MM.1S (cell line): ENCODE data around the gene GSG1L.

Experiments used
- CTCF ChIP-seq: fragments of 300-600 bp; sonication (generic); IDR thresholded peaks from 2 replicates; pipeline ENCODE4 v1.5.1; 2016; ENCODE audit warnings: antibody characterized with exemption, low read length, mixed read lengths
- EZH2 ChIP-seq: fragments of 300-600 bp; sonication (generic); optimal IDR thresholded peaks from 2 replicates; pipeline ENCODE3; 2017; ENCODE audit warnings: low read depth, mild to moderate bottlenecking, antibody characterized with exemption, low read length, mixed read lengths

GRCh38 chr16:27775254-27775653 lies 288.3 kb downstream of the GSG1L start:
- TF ChIP-seq CTCF = no peak
- no peak for TF ChIP-seq EZH2
